K562 (cell line): ENCODE measurements around the gene KBTBD3. TPM values are rescaled to one million over a fixed set of nuclear protein-coding genes. Genes with fewer than 3 reads are reported as not detected.

Experiments used
- ATAC-seq: fragments of 200-7000 bp; cut with Tn5 transposase; 3 replicates; pipeline ENCODE4 v1.9.1; 2020; ENCODE audit warnings: moderate library complexity
- BruUV-seq: library from RNA; stranded (reverse); fragments of 400-500 nt; replicated peaks from 2 replicates; lab custom pipeline; 2021; lab: Mats Ljungman, UMichigan
- CTCF ChIA-PET: fragments of 300-600 bp; formaldehyde crosslinking; extraction: SDS; loops from one replicate; lab custom pipeline; 2021; ENCODE audit warnings: low intra/inter-chr PET ratio; lab: Yijun Ruan, JAX
- POLR2A ChIA-PET: fragments of 300-600, 350-650 bp; sonication (Branson Sonifier 250); formaldehyde crosslinking; extraction: SDS; loops from one replicate; lab custom pipeline; 2021; ENCODE audit warnings: antibody characterized with exemption, inconsistent platforms; lab: Yijun Ruan, JAX
- DNase-seq, 4 experiments: peaks; one replicate each; pipeline versions ENCODE4 v3.0.0 to v3.0.0-alpha.2; 2011 to 2018; ENCODE audit warnings: low spot score in 3 of 4, mixed read lengths in 3 of 4; ENCODE audit errors: extremely low read depth in 1 of 4
- FAIRE-seq: peaks from 2 replicates; lab custom pipeline; 2011; peaks lifted over from hg19 to GRCh38; lab: Jason Lieb, UNC
- H2AFZ ChIP-seq: 2 replicates; pipeline ENCODE4 v1.6.0; 2011; ENCODE audit warnings: low read depth, low read length, control low read depth, inconsistent platforms
- H3K27ac ChIP-seq: fragments of 200-600 bp; 3 replicates; pipeline ENCODE4 v1.8.0; 2011; ENCODE audit warnings: low read depth, mild to moderate bottlenecking, control low read depth, inconsistent platforms, low read length, moderate library complexity, mixed read lengths; ENCODE audit errors: extremely low read depth
- H3K27me3 ChIP-seq, 2 experiments: fragments of 300-600 bp in 1 of 2; 2 replicates in 1 of 2; 3 replicates in 1 of 2; pipeline versions ENCODE4 v1.6.0 to v1.8.0; 2011; ENCODE audit warnings: inconsistent platforms in 2 of 2, low read length in 2 of 2, mild to moderate bottlenecking in 1 of 2, mixed read lengths in 1 of 2, moderate library complexity in 1 of 2; ENCODE audit not compliant: control insufficient read depth in 2 of 2, insufficient read depth in 2 of 2
- H3K36me3 ChIP-seq: fragments of 300-600 bp; 3 replicates; pipeline ENCODE4 v1.8.0; 2011; ENCODE audit warnings: mild to moderate bottlenecking, low read length, inconsistent platforms; ENCODE audit not compliant: control insufficient read depth, insufficient read depth
- H3K4me1 ChIP-seq, 2 experiments: fragments of 200-600 bp in 1 of 2; replicated peaks in 1 of 2; 2 replicates in 1 of 2; 3 replicates in 1 of 2; pipeline versions ENCODE4 v1.5.1 to v1.8.0; 2011; ENCODE audit warnings: inconsistent platforms in 2 of 2, low read length in 2 of 2, mild to moderate bottlenecking in 1 of 2, mixed read lengths in 1 of 2, moderate library complexity in 1 of 2; ENCODE audit not compliant: control insufficient read depth in 2 of 2, insufficient read depth in 2 of 2
- H3K4me2 ChIP-seq: 2 replicates; pipeline ENCODE4 v1.6.1; 2011; ENCODE audit warnings: low read length, control low read depth, inconsistent platforms, mixed read lengths; ENCODE audit not compliant: insufficient read depth
- H3K4me3 ChIP-seq: fragments of 200-600 bp; sonication (generic), shearing (Covaris generic); 2 replicates; pipeline ENCODE4 v1.5.1; 2016; ENCODE audit warnings: control low read depth, inconsistent platforms
- H3K79me2 ChIP-seq: fragments of 200-600 bp; 3 replicates; pipeline ENCODE4 v1.8.0; 2011; ENCODE audit warnings: low read length, inconsistent platforms; ENCODE audit not compliant: control insufficient read depth, insufficient read depth
- H3K9ac ChIP-seq, 2 experiments: 2 replicates each; pipeline versions ENCODE4 v1.6.0 to v1.6.1; 2011; ENCODE audit warnings: low read depth in 2 of 2, low read length in 2 of 2, control low read depth in 1 of 2, inconsistent platforms in 1 of 2, mild to moderate bottlenecking in 1 of 2, mixed read lengths in 1 of 2; ENCODE audit not compliant: insufficient read depth in 1 of 2
- H3K9me1 ChIP-seq: one replicate; pipeline ENCODE4 v1.6.0; 2011; ENCODE audit warnings: inconsistent platforms, mild to moderate bottlenecking, low read length, moderate library complexity; ENCODE audit not compliant: control insufficient read depth, insufficient read depth
- H3K9me3 ChIP-seq: replicated peaks from 2 replicates; pipeline ENCODE4 v1.5.1; 2011; ENCODE audit warnings: low read depth, low read length, inconsistent platforms; ENCODE audit not compliant: control insufficient read depth, insufficient read depth
- H4K20me1 ChIP-seq: replicated peaks from 2 replicates; pipeline ENCODE4 v1.6.1; 2011; ENCODE audit warnings: low read length, inconsistent platforms, mixed read lengths; ENCODE audit not compliant: control insufficient read depth, insufficient read depth
- CEBPG ChIP-seq, 3 experiments: fragments of 200-800 bp in 1 of 3; sonication (Bioruptor generic) in 1 of 3; sonication (generic) in 1 of 3; formaldehyde crosslinking in 1 of 3; IDR thresholded peaks in 2 of 3; conservative IDR thresholded peaks in 1 of 3; 2 replicates each; pipeline versions ENCODE4 v1.6.1 to v1.8.0; 2016 to 2022; ENCODE audit warnings: missing compliant biosample characterization in 2 of 3, missing genetic modification characterization in 2 of 3, mild to moderate bottlenecking in 1 of 3, missing genetic modification reagents in 1 of 3
- ESRRA ChIP-seq: fragments of 450-650 bp; IDR thresholded peaks from 2 replicates; pipeline ENCODE4 v1.6.1; 2014; ENCODE audit warnings: low read depth, mild to moderate bottlenecking, moderate library complexity, borderline replicate concordance
- TFAM ChIP-seq: fragments of 250-450 bp; sonication (Bioruptor Pico); conservative IDR thresholded peaks from 2 replicates; pipeline ENCODE4 v1.5.0; 2021; ENCODE audit warnings: mild to moderate bottlenecking, moderate library complexity
- ZBTB17 ChIP-seq: fragments of 450-650 bp; formaldehyde crosslinking; IDR thresholded peaks from 2 replicates; pipeline ENCODE4 v1.4.0; 2020; ENCODE audit warnings: mild to moderate bottlenecking
- WGBS: fragments of 100-300 bp; shearing (Covaris generic); methylation state at CpG from one replicate; pipeline ENCODE4 v1.1.6; 2016; ENCODE audit warnings: low coverage, mixed read lengths; ENCODE audit not compliant: insufficient coverage; ENCODE audit errors: missing lambda C conversion rate; 5-methylcytosine and 5-hydroxymethylcytosine counted together
- in situ Hi-C: fragments of 300-500 bp; cut with MboI; formaldehyde crosslinking; loops from 4 replicates; pipeline ENCODE4 v1.15.0; 2018; ENCODE audit warnings: inconsistent platforms, mixed read lengths
- intact Hi-C: fragments of 100-400 bp; cut with micrococcal nuclease; formaldehyde crosslinking; loops from 2 replicates; pipeline ENCODE4 v1.14.2; 2022
- polyA plus RNA-seq, 8 experiments: library from polyadenylated mRNA; depleted of rRNA in 4 of 8; stranded (reverse) in 5 of 8; unstranded in 3 of 8; fragments of >200 nt; fragmentation: Nextera tagmentation in 2 of 8; fragmentation: Illumina TruSeq in 1 of 8; extraction: Ambion mirVana in 2 of 8; extraction: Trizol in 1 of 8; gene quantifications; 2 replicates each; pipeline versions ENCODE4 v1.2.1 to v1.2.3, GENCODE V29; 2011 to 2014; ENCODE audit warnings: inconsistent platforms in 1 of 8, missing spikeins in 1 of 8
- total RNA-seq, 7 experiments: library from RNA; depleted of rRNA in 6 of 7; stranded (reverse); fragments of >200 nt in 6 of 7; fragmentation: Illumina TruSeq in 2 of 7; extraction: Trizol in 2 of 7; gene quantifications; 2 replicates each; pipeline versions ENCODE4 v1.2.1 to v1.2.3, GENCODE V29; 2011 to 2021; ENCODE audit warnings: low replicate concordance in 1 of 7
- TF ChIP-seq, protein P1 (sequence below): fragments of 450-650 bp; IDR thresholded peaks from 2 replicates; pipeline ENCODE4 v1.6.1; 2016; ENCODE audit warnings: low read depth

The KBTBD3 gene
- total and polyA plus RNA-seq, 9 of the 15 experiments (the other 6 are each of a cell fraction or from before 2014, with no cell fraction given) = 4.2 to 31.2 (median 6.4) TPM

DNA sequence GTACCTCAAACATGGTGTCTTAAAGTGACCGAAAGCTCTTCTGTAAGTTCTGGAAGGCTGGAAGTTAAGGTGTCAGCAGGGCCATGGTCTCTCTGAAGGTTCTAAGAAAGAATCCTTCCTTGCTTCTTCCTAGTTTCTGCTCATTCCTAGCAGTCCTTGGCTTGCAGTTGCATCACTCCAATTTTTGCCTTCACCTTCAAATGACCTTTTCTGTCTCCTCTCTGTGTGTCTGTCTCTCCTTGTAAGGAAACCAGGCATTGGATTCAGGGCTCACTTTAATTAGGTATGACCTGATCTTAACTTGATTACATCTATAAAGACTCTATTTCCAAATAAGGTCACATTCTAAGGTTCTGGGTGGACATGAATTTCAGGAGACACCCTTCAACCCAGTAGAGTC, 9.0 kb upstream of the KBTBD3 start:
- peaks cover 0 to 7% of the 10 kb centered on the region in 2 experiments; a peak in 2 of 5 replicates for H3K4me1 ChIP-seq
- H4K20me1 ChIP-seq = no peaks in the 10 kb centered on the region; the same call in 1 of the 2 replicates
- peak overlapping the region; percentile 59; the same call in 2 of the 3 replicates for H3K27ac ChIP-seq
- in situ Hi-C loops (no loop called here), intact Hi-C loops (no loop called here)
- WGBS = 100% methylated on average over 1 of the region's 1 CpG
- H3K4me3 ChIP-seq = no peak overlapping the region
- H3K4me2 ChIP-seq = no peak overlapping the region
- no peaks in the 10 kb centered on the region for H3K27me3 ChIP-seq
- no peak for TF ChIP-seq ZBTB17 (CRISPR knock-in tag)
- TF ChIP-seq CEBPG (CRISPR knock-in tag; IDR thresholded peaks at IDR 0.05) = peak; percentile 39; the same call in 1 of the 2 replicates
- 0 out of 4 replicates have a peak, but pooled peaks of 1 of the 2 experiments have one; percentile 24 for TF ChIP-seq CEBPG (tag; conservative IDR thresholded peaks at IDR 0.05 in 1 of 2, IDR thresholded peaks at IDR 0.05 in 1 of 2)
- peak; percentile 92 for TF ChIP-seq ESRRA
- TF ChIP-seq TFAM (CRISPR knock-in tag) = no peak
- BruUV-seq = no TSS peak
- ChIA-PET POLR2A (interaction anchor here (1.4 kb wide), 1 partner anchor 9 kb away, joined by 3 read pairs; the partner anchor contains the start of genes AASDHPPT and KBTBD3), CTCF (no interaction called here)
- peak; percentile 34 for ATAC-seq
- peaks cover 84% of the 10 kb centered on the region for H3K36me3 ChIP-seq
- DNase-seq = no peak
- H3K79me2 ChIP-seq = peaks cover 94% of the 10 kb centered on the region
- H3K9me1 ChIP-seq = no peaks in the 10 kb centered on the region
- H3K9me3 ChIP-seq = no peaks in the 10 kb centered on the region
- no peak overlapping the region for H2AFZ ChIP-seq
- no peak overlapping the region for H3K9ac ChIP-seq
- no peak for FAIRE-seq

- Histone ChIP-seq H3K36me3 (peaks cover 70% of the 10 kb centered on the region), H3K9ac (no peak overlapping the region), H3K27ac (no peak overlapping the region), H3K4me3 (no peak overlapping the region), H4K20me1 (no peaks in the 10 kb centered on the region; the same call in 1 of the 2 replicates), H3K27me3 (no peaks in the 10 kb centered on the region), H3K9me3 (no peaks in the 10 kb centered on the region), H3K79me2 (peaks cover 91% of the 10 kb centered on the region), H2AFZ (no peak overlapping the region), H3K4me1 (peaks cover 0 to 15% of the 10 kb centered on the region in 2 experiments; a peak in 2 of 5 replicates), H3K9me1 (no peaks in the 10 kb centered on the region), H3K4me2 (no peak overlapping the region)
- ATAC-seq = no peak
- no peak for DNase-seq
- in situ Hi-C loops (no loop called here), intact Hi-C loops (no loop called here)
- FAIRE-seq = no peak
- ChIA-PET POLR2A (no interaction called here), CTCF (no interaction called here)
- no TSS peak for BruUV-seq
- TF ChIP-seq, protein P1, sequence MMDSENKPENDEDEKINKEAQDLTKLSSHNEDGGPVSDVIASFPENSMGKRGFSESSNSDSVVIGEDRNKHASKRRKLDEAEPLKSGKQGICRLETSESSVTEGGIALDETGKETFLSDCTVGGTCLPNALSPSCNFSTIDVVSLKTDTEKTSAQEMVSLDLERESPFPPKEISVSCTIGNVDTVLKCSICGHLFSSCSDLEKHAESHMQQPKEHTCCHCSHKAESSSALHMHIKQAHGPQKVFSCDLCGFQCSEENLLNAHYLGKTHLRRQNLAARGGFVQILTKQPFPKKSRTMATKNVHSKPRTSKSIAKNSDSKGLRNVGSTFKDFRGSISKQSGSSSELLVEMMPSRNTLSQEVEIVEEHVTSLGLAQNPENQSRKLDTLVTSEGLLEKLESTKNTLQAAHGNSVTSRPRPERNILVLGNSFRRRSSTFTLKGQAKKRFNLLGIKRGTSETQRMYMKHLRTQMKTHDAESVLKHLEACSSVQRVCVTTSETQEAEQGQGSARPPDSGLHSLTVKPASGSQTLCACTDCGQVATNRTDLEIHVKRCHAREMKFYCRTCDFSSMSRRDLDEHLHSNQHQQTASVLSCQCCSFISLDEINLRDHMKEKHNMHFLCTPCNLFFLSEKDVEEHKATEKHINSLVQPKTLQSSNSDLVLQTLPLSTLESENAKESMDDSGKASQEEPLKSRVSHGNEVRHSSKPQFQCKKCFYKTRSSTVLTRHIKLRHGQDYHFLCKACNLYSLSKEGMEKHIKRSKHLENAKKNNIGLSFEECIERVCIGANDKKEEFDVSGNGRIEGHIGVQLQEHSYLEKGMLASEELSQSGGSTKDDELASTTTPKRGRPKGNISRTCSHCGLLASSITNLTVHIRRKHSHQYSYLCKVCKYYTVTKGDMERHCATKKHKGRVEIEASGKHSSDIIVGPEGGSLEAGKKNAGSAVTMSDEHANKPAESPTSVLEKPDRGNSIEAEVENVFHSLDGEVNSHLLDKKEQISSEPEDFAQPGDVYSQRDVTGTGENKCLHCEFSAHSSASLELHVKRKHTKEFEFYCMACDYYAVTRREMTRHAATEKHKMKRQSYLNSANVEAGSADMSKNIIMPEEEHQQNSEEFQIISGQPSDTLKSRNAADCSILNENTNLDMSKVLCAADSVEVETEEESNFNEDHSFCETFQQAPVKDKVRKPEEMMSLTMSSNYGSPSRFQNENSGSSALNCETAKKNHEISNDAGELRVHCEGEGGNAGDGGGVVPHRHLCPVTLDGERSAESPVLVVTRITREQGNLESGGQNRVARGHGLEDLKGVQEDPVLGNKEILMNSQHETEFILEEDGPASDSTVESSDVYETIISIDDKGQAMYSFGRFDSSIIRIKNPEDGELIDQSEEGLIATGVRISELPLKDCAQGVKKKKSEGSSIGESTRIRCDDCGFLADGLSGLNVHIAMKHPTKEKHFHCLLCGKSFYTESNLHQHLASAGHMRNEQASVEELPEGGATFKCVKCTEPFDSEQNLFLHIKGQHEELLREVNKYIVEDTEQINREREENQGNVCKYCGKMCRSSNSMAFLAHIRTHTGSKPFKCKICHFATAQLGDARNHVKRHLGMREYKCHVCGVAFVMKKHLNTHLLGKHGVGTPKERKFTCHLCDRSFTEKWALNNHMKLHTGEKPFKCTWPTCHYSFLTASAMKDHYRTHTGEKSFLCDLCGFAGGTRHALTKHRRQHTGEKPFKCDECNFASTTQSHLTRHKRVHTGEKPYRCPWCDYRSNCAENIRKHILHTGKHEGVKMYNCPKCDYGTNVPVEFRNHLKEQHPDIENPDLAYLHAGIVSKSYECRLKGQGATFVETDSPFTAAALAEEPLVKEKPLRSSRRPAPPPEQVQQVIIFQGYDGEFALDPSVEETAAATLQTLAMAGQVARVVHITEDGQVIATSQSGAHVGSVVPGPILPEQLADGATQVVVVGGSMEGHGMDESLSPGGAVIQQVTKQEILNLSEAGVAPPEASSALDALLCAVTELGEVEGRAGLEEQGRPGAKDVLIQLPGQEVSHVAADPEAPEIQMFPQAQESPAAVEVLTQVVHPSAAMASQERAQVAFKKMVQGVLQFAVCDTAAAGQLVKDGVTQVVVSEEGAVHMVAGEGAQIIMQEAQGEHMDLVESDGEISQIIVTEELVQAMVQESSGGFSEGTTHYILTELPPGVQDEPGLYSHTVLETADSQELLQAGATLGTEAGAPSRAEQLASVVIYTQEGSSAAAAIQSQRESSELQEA = no peak
Observed at GRCh38 chr11:106082096-106082495, 4.9 kb upstream of the KBTBD3 start.
